GM18526 (cell line): ENCODE data around the gene CAMK2N2.

Source experiments
- POLR2A ChIP-seq: IDR thresholded peaks from 3 replicates; pipeline ENCODE4 v1.6.1; 2011; ENCODE audit not compliant: insufficient read length; ENCODE audit errors: extremely low read depth

The CAMK2N2 gene

GRCh38 chr3:184236636-184237035, 24.7 kb downstream of the CAMK2N2 start:
- TF ChIP-seq POLR2A = no peak

- TF ChIP-seq POLR2A = no peak
Observed at GRCh38 chr3:184236033-184236410, 25.3 kb downstream of the CAMK2N2 start.

- TF ChIP-seq POLR2A = no peak
Observed at GRCh38 chr3:184235381-184236032, 25.8 kb downstream of the CAMK2N2 start.

- no peak for TF ChIP-seq POLR2A
Observed at GRCh38 chr3:184234671-184235380, 26.5 kb downstream of the CAMK2N2 start.

- TF ChIP-seq POLR2A = no peak
Observed at GRCh38 chr3:184234224-184234623, 27.1 kb downstream of the CAMK2N2 start.

GRCh38 chr3:184233127-184233843, 28.1 kb downstream of the CAMK2N2 start:
- TF ChIP-seq POLR2A = no peak

- TF ChIP-seq POLR2A = no peak
Observed at GRCh38 chr3:184231671-184232070, 29.7 kb downstream of the CAMK2N2 start.

- TF ChIP-seq POLR2A = no peak
Observed at GRCh38 chr3:184230603-184231528, 30.5 kb downstream of the CAMK2N2 start.

- no peak for TF ChIP-seq POLR2A
Observed at GRCh38 chr3:184230081-184230602, 31.2 kb downstream of the CAMK2N2 start.

GRCh38 chr3:184229394-184230080, 31.8 kb downstream of the CAMK2N2 start, which contains the start of gene VWA5B2:
Gene VWA5B2, plus strand, starts transcription at chr3:184229585. Its CDS starts 944 bp downstream, at chr3:184230529.
- TF ChIP-seq POLR2A = no peak

- no peak for TF ChIP-seq POLR2A
Observed at GRCh38 chr3:184228376-184229137, 32.8 kb downstream of the CAMK2N2 start.

GRCh38 chr3:184227481-184227935, 33.8 kb downstream of the CAMK2N2 start:
- TF ChIP-seq POLR2A = no peak

GRCh38 chr3:184223946-184224345, 37.4 kb downstream of the CAMK2N2 start:
- TF ChIP-seq POLR2A = no peak

- no peak for TF ChIP-seq POLR2A
Observed at GRCh38 chr3:184222521-184222920, 38.8 kb downstream of the CAMK2N2 start.

GRCh38 chr3:184218814-184219213, 42.5 kb downstream of the CAMK2N2 start:
- TF ChIP-seq POLR2A = no peak
